Activated naive CD8-positive, alpha-beta T cell treated with anti-CD3 and anti-CD28 coated beads, Interleukin-2, amount 10 ng/mL, durations not matched to agents 7 days and 5 days (primary cell): Measurements from ENCODE around the gene ASZ1. TPM values are rescaled to one million over a fixed set of nuclear protein-coding genes. Genes with fewer than 3 reads are reported as not detected.

Source experiments
- ATAC-seq: fragments of 150-1000 bp; cut with Tn5 transposase; one replicate; pipeline ENCODE4 v1.10.0; 2021; ENCODE audit warnings: low read depth, moderate library complexity
- POLR2A ChIA-PET: fragments of 350-600 bp; sonication (Branson Sonifier 250); formaldehyde crosslinking; loops from one replicate; lab custom pipeline; 2021; ENCODE audit warnings: antibody characterized with exemption; lab: Charles Lee
- DNase-seq: peaks from one replicate; pipeline ENCODE4 v3.0.0; 2021
- H3K27ac Mint-ChIP-seq: one replicate; pipeline ENCODE4 v1.8.0; 2022; ENCODE audit warnings: mild to moderate bottlenecking, mixed read lengths
- H3K27me3 Mint-ChIP-seq: one replicate; pipeline ENCODE4 v1.8.0; 2022; ENCODE audit warnings: mild to moderate bottlenecking, moderate library complexity, mixed read lengths
- H3K36me3 Mint-ChIP-seq: one replicate; pipeline ENCODE4 v1.8.0; 2021; ENCODE audit warnings: mild to moderate bottlenecking, mixed read lengths
- H3K4me1 Mint-ChIP-seq: one replicate; pipeline ENCODE4 v1.8.0; 2021; ENCODE audit warnings: mixed read lengths
- H3K4me3 Mint-ChIP-seq: one replicate; pipeline ENCODE4 v1.8.0; 2022; ENCODE audit warnings: mild to moderate bottlenecking, moderate library complexity, mixed read lengths
- H3K9me3 Mint-ChIP-seq: one replicate; pipeline ENCODE4 v1.8.0; 2021; ENCODE audit warnings: mixed read lengths
- total RNA-seq, 2 experiments: library from RNA; stranded (reverse); gene quantifications; one replicate each; pipeline ENCODE4 v1.2.3, GENCODE V29; 2021

ASZ1 gene
- total RNA-seq, 2 experiments from 2014 or later: not detected

GRCh38 chr7:117313582-117313981, 113.7 kb downstream of the ASZ1 start:
- Mint-ChIP-seq H3K9me3 (no peaks in the 10 kb centered on the region), H3K27me3 (peaks cover 3% of the 10 kb centered on the region), H3K27ac (no peak overlapping the region), H3K4me3 (no peak overlapping the region), H3K4me1 (no peaks in the 10 kb centered on the region), H3K36me3 (no peaks in the 10 kb centered on the region)
- POLR2A ChIA-PET: no interaction called here
- no peak for ATAC-seq
- DNase-seq: no peak

Other genes with a start within 250 kb of the ASZ1 start
- not detected for gene WNT2, start 104.4 kb downstream of the ASZ1 start, total RNA-seq
- gene CFTR, start 52.5 kb upstream of the ASZ1 start, total RNA-seq: not detected